ENCODE measurements around the gene GPR37L1.
"Not testable (repeated sequence)": the region's sequence is repeated elsewhere in the genome, so short reads cannot be mapped to it uniquely, and the experiment has no call there.

The GPR37L1 gene

DNA sequence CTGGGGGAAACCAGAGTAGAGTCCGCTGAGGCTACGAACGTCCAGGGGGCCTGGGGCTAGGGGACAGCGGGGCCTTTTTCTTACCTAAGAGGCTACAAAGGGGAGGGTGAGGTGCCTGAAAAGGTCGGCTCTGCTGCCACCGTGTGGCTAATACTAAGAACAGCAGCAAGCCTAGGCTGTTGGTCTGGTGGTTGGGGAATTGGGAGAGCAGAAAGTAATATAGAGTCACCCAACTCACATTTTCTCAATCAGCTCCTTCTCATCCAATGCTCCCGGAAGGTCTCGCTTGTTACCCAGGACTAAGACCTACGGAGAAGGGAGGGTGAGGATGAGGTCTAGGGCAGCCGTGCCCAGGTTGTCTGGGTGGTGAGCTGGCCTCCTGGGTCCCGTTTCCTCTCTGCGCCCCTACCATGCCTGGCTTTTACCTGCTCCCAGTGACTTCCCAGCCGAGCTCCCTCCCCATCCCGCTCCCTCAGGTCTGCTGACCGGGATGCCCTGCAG is 12.6 kb downstream of the GPR37L1 start:
- TF ChIP-seq, protein P1, sequence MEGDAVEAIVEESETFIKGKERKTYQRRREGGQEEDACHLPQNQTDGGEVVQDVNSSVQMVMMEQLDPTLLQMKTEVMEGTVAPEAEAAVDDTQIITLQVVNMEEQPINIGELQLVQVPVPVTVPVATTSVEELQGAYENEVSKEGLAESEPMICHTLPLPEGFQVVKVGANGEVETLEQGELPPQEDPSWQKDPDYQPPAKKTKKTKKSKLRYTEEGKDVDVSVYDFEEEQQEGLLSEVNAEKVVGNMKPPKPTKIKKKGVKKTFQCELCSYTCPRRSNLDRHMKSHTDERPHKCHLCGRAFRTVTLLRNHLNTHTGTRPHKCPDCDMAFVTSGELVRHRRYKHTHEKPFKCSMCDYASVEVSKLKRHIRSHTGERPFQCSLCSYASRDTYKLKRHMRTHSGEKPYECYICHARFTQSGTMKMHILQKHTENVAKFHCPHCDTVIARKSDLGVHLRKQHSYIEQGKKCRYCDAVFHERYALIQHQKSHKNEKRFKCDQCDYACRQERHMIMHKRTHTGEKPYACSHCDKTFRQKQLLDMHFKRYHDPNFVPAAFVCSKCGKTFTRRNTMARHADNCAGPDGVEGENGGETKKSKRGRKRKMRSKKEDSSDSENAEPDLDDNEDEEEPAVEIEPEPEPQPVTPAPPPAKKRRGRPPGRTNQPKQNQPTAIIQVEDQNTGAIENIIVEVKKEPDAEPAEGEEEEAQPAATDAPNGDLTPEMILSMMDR (IDR thresholded peaks at IDR 0.05; ENCODE audit: low read depth, low read length): peak; percentile 70
- H3K4me3 ChIP-seq (ENCODE audit: low read depth, low read length): no peak overlapping the region

DNA sequence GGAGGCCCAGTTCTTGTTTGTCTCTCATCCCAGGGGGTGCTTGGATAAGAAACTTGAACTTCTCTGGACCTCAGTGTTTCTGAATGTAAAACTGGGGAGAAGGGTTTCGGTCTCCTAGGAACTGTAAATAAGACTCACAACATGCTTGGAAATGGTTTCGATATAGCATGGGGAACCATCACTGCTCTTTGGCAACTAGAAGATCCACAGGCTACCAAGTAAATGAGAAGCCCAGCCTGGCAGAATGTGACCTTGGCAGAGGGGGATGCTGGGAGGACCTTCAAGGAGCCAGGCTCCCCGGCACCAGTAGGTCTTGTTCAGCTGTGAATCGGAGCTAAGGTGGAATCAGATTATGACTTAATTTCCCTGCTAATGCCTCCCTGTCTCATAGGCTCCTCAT is 18.1 kb downstream of the GPR37L1 start:
- H3K4me3 ChIP-seq (ENCODE audit: low read depth, low read length): no peak overlapping the region
- TF ChIP-seq, protein P1 (IDR thresholded peaks at IDR 0.05; ENCODE audit: low read depth, low read length): no peak

DNA sequence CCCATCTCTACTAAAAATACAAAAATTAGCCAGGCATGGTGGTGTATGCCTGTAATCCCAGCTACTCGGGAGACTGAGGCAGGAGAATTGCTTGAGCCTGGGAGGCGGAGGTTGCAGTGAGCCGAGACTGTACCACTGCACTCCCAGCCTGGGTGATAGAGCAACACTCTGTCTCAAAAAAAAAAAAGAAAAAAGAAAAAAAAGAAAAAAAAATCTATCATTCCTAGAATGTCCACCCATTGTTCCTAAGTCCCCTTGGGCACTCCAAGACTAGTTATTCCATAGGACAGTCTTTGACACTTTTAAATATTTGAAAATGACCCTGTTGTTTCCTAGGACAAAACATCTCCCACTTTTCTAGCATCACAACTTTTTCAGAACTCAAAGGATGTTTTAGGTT is 18.8 kb downstream of the GPR37L1 start:
- not testable (repeated sequence) for H3K4me3 ChIP-seq (ENCODE audit: low read depth, low read length)

DNA sequence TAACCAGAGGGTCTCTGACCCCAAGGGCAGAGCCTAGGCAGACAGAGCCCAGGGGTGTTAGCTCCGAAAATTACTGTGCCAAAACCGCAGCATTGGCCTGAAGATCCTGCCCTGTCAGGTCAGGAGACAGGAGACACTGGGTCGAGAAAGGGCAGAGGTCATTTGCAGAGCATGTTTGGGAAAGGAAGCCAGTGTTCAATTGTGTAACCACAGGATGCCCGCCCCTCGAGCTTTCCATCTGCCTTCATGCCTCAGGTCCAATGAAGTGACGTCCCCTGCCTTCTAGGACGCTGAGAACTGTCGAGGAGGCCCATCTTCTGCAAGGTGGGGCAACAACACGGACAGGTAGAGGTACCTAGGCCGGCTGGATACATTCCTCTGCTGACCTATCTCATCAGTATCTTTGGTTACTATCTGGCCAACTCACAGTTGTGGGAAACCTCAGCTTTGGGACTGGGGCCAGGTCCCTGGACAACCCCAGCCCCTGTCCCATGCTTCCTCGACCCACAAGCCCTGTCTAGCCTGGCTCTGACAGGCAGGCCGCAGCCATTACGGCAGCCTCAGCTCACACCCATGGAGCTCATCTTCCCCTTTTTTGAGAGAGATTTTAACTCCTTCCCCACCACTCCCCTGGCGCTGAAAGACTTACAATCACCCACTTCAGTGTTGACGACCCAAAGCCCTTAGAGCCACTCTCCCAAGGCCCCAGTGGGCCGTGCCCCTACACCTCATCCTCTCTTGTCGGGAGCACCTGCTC is 20.5 kb downstream of the GPR37L1 start:
- peak overlapping the region; percentile 91 for H3K4me3 ChIP-seq (ENCODE audit: low read depth, low read length)
- TF ChIP-seq, protein P1 (IDR thresholded peaks at IDR 0.05; ENCODE audit: low read depth, low read length): no peak

DNA sequence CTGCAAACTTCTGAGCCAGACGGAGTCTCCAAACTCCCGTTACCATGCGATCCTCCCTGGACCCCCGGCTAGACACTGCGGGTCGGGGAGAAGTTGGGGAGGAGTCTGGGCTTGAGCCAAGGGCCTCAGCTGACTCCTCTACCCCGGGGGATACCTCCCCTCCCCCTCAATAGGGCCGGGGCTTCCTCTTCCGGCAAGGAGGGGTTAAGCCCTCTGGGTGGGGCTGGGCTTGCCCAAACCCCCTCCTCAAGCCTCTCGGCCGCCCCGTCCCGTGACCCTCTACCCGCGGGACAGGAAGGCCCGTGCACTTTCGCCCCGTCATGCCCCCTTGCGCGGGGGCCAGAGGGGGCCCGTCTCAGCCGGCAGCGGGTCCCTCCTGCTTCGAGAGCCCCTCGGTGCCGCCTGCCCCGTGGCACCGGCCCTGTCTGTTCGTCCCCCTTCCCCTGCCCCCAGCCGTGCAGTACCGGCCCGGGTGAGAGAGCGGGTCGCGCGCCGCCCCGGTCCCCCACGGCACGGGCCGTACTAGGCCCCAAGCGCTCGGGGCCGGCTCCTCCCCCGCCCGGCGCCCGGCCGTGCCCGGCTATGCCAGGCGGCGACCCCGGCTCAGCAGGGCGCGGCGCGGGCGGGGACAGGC is 21.2 kb downstream of the GPR37L1 start:
- TF ChIP-seq, protein P1 (IDR thresholded peaks at IDR 0.05; ENCODE audit: low read depth, low read length): no peak
- H3K4me3 ChIP-seq (ENCODE audit: low read depth, low read length): peak overlapping the region; percentile 91

DNA sequence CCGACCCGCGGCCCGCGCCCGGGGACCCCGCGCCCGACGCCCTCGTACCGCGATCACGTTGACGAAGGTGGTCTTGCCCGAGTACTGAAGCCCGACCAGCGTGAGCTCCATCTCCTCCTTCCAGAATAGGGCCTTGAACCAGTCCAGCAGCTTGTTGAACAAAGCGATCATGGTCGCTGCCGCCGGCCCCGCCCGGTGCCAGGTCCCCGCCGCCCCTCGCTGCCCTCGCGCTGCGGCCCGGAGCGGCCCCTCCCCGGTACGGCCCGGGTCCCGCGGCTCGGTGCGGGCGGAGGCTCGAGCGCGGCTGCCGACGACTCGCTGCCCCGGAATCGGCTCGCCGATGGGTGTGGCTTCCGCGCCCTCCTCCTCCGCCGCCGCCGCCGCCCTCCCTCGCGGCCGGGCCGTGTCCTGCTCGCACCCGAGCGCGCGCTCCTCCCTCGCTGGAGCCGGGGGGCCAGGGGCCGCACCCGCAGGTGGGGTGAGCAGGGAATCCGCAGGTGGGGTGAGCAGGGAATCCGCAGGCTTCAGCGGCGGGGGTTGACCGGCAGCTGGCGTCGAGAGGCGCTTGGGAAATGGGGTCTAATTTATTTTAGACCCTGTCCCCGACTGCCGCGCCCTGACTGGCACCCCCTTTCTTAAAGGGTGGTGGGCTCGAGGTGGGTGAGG is 21.8 kb downstream of the GPR37L1 start, which contains the start of gene ARL8A:
TSS of gene ARL8A (minus strand) at position 336 of the 666 bp plus-strand sequence. CDS start at position 171, 165 bp downstream.
- TF ChIP-seq, protein P1 (IDR thresholded peaks at IDR 0.05; ENCODE audit: low read depth, low read length): no peak
- H3K4me3 ChIP-seq (ENCODE audit: low read depth, low read length): peak within 1 kb of the TSS; percentile 91

DNA sequence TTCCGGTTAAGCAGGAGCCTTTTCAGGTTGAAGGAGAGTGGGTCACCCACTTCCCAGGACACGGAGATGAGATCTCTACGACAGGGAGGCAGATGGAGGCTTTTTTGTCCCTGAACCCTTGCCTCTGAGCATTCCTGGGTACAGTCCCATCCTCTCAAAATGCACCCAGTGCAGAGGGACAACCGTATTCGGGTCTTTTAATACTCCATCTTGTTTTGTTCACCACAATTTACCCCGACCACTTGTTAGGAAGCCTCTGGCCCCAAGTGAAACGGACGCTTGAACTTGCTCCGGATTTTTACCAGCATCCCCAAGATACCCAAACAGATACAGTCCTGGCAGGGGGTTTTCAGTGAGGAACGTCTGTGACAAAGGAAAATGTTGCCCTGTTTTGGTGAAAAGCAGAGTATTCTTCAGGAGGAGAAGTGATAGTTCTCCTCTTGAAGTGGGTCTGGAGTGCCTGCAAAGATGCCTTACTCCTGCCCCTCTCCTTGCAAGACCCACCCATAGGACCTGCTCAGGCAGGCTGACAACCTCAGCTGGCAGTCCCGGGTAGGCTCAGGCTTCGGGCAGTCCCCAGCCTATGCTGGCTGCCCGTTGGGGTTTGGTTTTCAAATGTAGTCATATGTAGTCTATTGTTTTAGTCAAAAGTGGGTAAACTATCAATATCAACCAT is 22.5 kb downstream of the GPR37L1 start:
- TF ChIP-seq, protein P1 (IDR thresholded peaks at IDR 0.05; ENCODE audit: low read depth, low read length): no peak
- H3K4me3 ChIP-seq (ENCODE audit: low read depth, low read length): peak overlapping the region; percentile 91

DNA sequence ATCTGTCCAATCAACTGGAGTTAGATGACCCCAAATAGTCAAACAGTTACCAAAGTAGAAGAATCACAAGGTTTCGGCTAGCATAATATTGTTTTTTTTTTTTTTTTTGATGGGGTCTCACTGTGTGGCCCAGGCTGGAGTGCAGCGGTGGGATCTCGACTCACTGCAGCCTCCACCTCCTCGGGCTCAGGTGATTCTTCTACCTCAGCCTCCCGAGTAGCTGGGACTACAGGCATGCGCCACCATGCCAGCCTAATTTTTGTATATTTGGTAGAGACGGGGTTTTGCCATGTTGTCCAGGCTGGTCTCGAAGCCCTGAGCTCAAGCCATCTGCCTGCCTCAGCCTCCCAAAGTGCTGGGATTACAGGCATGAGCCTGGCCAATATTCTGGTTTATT is 23.0 kb downstream of the GPR37L1 start:
- not testable (repeated sequence) for H3K4me3 ChIP-seq (ENCODE audit: low read depth, low read length)

Measured in WI38 (cell line).